HepG2 (cell line): ENCODE measurements around the gene COL25A1. TPM values are rescaled to one million over a fixed set of nuclear protein-coding genes. Genes with fewer than 3 reads are reported as not detected.

Source experiments
- ATAC-seq: fragments of 200-7000 bp; cut with Tn5 transposase; 3 replicates; pipeline ENCODE4 v1.9.1; 2020; ENCODE audit warnings: mild to moderate bottlenecking, moderate library complexity
- BruUV-seq: library from RNA; stranded (reverse); fragments of 400-500 nt; replicated peaks from 2 replicates; lab custom pipeline; 2021; lab: Mats Ljungman, UMichigan
- CTCF ChIA-PET: fragments of 300-600 bp; formaldehyde crosslinking; extraction: SDS; loops from one replicate; lab custom pipeline; 2021; ENCODE audit warnings: low total read pairs, inconsistent platforms, low intra/inter-chr PET ratio; lab: Yijun Ruan, JAX
- POLR2A ChIA-PET: fragments of 350-600 bp; sonication (Branson Sonifier 250); formaldehyde crosslinking; loops from one replicate; lab custom pipeline; 2020; ENCODE audit warnings: antibody characterized with exemption, inconsistent platforms; lab: Yijun Ruan, JAX
- DNase-seq: peaks from one replicate; pipeline ENCODE4 v3.0.0-alpha.2; 2015; ENCODE audit warnings: low spot score
- FAIRE-seq: peaks from 3 replicates; lab custom pipeline; 2011; peaks lifted over from hg19 to GRCh38; lab: Jason Lieb, UNC
- H2AFZ ChIP-seq: one replicate; pipeline ENCODE4 v1.6.1; 2011; ENCODE audit warnings: low read length, inconsistent platforms
- H3K27ac ChIP-seq: fragments of 300-600 bp; 3 replicates; pipeline ENCODE4 v1.8.0; 2011; ENCODE audit warnings: mixed run types, mild to moderate bottlenecking, mixed read lengths, low read length, inconsistent platforms; ENCODE audit not compliant: insufficient read depth; ENCODE audit errors: extremely low read length
- H3K27me3 ChIP-seq, 2 experiments: fragments of 200-600 bp in 1 of 2; 2 replicates in 1 of 2; 3 replicates in 1 of 2; pipeline versions ENCODE4 v1.6.0 to v1.8.0; 2011; ENCODE audit warnings: low read length in 2 of 2, mild to moderate bottlenecking in 2 of 2, moderate library complexity in 2 of 2, inconsistent platforms in 1 of 2; ENCODE audit not compliant: insufficient read depth in 2 of 2, control insufficient read depth in 1 of 2
- H3K36me3 ChIP-seq, 2 experiments: fragments of 200-600 bp in 1 of 2; replicated peaks in 1 of 2; 2 replicates in 1 of 2; 3 replicates in 1 of 2; pipeline versions ENCODE4 v1.5.1 to v1.8.0; 2011; ENCODE audit warnings: low read length in 2 of 2, inconsistent platforms in 1 of 2; ENCODE audit not compliant: insufficient read depth in 2 of 2, control insufficient read depth in 1 of 2
- H3K4me1 ChIP-seq: 2 replicates; pipeline ENCODE4 v1.5.1; 2012; ENCODE audit warnings: low read length, inconsistent platforms; ENCODE audit not compliant: insufficient read depth
- H3K4me2 ChIP-seq: 2 replicates; pipeline ENCODE4 v1.6.0; 2011; ENCODE audit warnings: low read depth, low read length, inconsistent platforms
- H3K4me3 ChIP-seq, 3 experiments: fragments of 200-600 bp in 1 of 3; sonication (generic), shearing (Covaris generic) in 1 of 3; replicated peaks in 1 of 3; 2 replicates each; pipeline ENCODE4 v1.5.1; 2011 to 2016; ENCODE audit warnings: low read length in 3 of 3, inconsistent platforms in 2 of 3, low read depth in 2 of 3, mild to moderate bottlenecking in 2 of 3, control low read depth in 1 of 3, mixed read lengths in 1 of 3; ENCODE audit not compliant: insufficient read depth in 1 of 3
- H3K79me2 ChIP-seq: one replicate; pipeline ENCODE4 v1.6.1; 2011; ENCODE audit warnings: low read length, inconsistent platforms; ENCODE audit not compliant: insufficient read depth
- H3K9ac ChIP-seq: 2 replicates; pipeline ENCODE4 v1.6.0; 2011; ENCODE audit warnings: mild to moderate bottlenecking, low read depth, low read length, inconsistent platforms; ENCODE audit not compliant: insufficient read depth
- H3K9me3 ChIP-seq: 2 replicates; pipeline ENCODE4 v1.5.1; 2012; ENCODE audit warnings: mild to moderate bottlenecking, low read length
- H4K20me1 ChIP-seq: 2 replicates; pipeline ENCODE4 v1.6.0; 2011; ENCODE audit warnings: inconsistent platforms, mild to moderate bottlenecking, low read length, moderate library complexity; ENCODE audit not compliant: insufficient read depth
- ATF4 ChIP-seq, 2 experiments: fragments of 450-650 bp in 1 of 2; sonication (generic) in 1 of 2; formaldehyde crosslinking; IDR thresholded peaks; 2 replicates each; pipeline versions ENCODE4 v1.5.0 to v1.8.0; 2020 to 2022; ENCODE audit warnings: mild to moderate bottlenecking in 1 of 2, missing genetic modification reagents in 1 of 2
- CSRNP1 ChIP-seq: sonication (generic); formaldehyde crosslinking; IDR thresholded peaks from 2 replicates; pipeline ENCODE4 v1.8.1; 2023; ENCODE audit warnings: mild to moderate bottlenecking, missing genetic modification reagents
- EHMT2 ChIP-seq: fragments of 200-600 bp; sonication (generic); IDR thresholded peaks from 2 replicates; pipeline ENCODE4 v1.7.0; 2017; ENCODE audit warnings: antibody characterized with exemption, low read depth, low read length, borderline replicate concordance
- FOXA3 ChIP-seq: IDR thresholded peaks from 2 replicates; pipeline ENCODE4 v1.6.1; 2016; ENCODE audit warnings: missing genetic modification reagents, missing compliant biosample characterization
- FOXK1 ChIP-seq: sonication (generic); formaldehyde crosslinking; IDR thresholded peaks from 2 replicates; pipeline ENCODE4 v1.4.0; 2020; ENCODE audit warnings: low read depth, missing genetic modification reagents, borderline replicate concordance
- HIVEP1 ChIP-seq: sonication (generic); formaldehyde crosslinking; IDR thresholded peaks from 2 replicates; pipeline ENCODE4 v1.4.0; 2020; ENCODE audit warnings: mild to moderate bottlenecking, missing genetic modification reagents
- HNF4A ChIP-seq: sonication (generic); formaldehyde crosslinking; IDR thresholded peaks from 2 replicates; pipeline ENCODE4 v1.4.0; 2020; ENCODE audit warnings: missing genetic modification reagents
- MAF1 ChIP-seq: sonication (generic); formaldehyde crosslinking; IDR thresholded peaks from 2 replicates; pipeline ENCODE4 v1.5.0; 2020; ENCODE audit warnings: missing genetic modification reagents, borderline replicate concordance
- MED1 ChIP-seq: sonication (generic); formaldehyde crosslinking; IDR thresholded peaks from 2 replicates; pipeline ENCODE4 v1.4.0; 2020; ENCODE audit warnings: missing genetic modification reagents
- MEIS2 ChIP-seq: sonication (generic); formaldehyde crosslinking; IDR thresholded peaks from 2 replicates; pipeline ENCODE4 v1.9.0; 2021; ENCODE audit warnings: mild to moderate bottlenecking, missing genetic modification reagents
- MIXL1 ChIP-seq: IDR thresholded peaks from 2 replicates; pipeline ENCODE4 v1.6.1; 2016
- PAX8 ChIP-seq: sonication (generic); formaldehyde crosslinking; IDR thresholded peaks from 2 replicates; pipeline ENCODE4 v1.8.0; 2022; ENCODE audit warnings: mild to moderate bottlenecking, missing genetic modification reagents, borderline replicate concordance
- POLR2A ChIP-seq, 2 experiments: IDR thresholded peaks; 2 replicates each; pipeline ENCODE4 v1.6.1; 2011; ENCODE audit warnings: low read depth in 2 of 2, low read length in 2 of 2, mild to moderate bottlenecking in 1 of 2, moderate library complexity in 1 of 2; ENCODE audit not compliant: insufficient read depth in 1 of 2
- RXRA ChIP-seq: sonication (generic); formaldehyde crosslinking; IDR thresholded peaks from 2 replicates; pipeline ENCODE4 v1.5.1; 2020; ENCODE audit warnings: missing genetic modification reagents
- THYN1 ChIP-seq: sonication (generic); formaldehyde crosslinking; IDR thresholded peaks from 2 replicates; pipeline ENCODE4 v1.8.1; 2023; ENCODE audit warnings: low read depth, mild to moderate bottlenecking, moderate library complexity, missing genetic modification reagents, borderline replicate concordance
- YEATS4 ChIP-seq: sonication (generic); formaldehyde crosslinking; IDR thresholded peaks from 2 replicates; pipeline ENCODE4 v1.4.0; 2020; ENCODE audit warnings: missing genetic modification reagents, borderline replicate concordance
- ZBTB25 ChIP-seq: IDR thresholded peaks from 2 replicates; pipeline ENCODE4 v1.6.1; 2018; ENCODE audit warnings: missing genetic modification reagents
- ZNF121 ChIP-seq: sonication (generic); formaldehyde crosslinking; IDR thresholded peaks from 2 replicates; pipeline ENCODE4 v1.5.0; 2020; ENCODE audit warnings: mild to moderate bottlenecking, missing genetic modification reagents
- ZNF30 ChIP-seq: sonication (generic); formaldehyde crosslinking; IDR thresholded peaks from 2 replicates; pipeline ENCODE4 v1.5.0; 2020; ENCODE audit warnings: mild to moderate bottlenecking, missing genetic modification reagents
- ZNF317 ChIP-seq: sonication (generic); formaldehyde crosslinking; IDR thresholded peaks from 2 replicates; pipeline ENCODE4 v1.5.0; 2020; ENCODE audit warnings: mild to moderate bottlenecking, missing genetic modification reagents
- WGBS: methylation state at CpG from one replicate; pipeline ENCODE4 v1.1.6; 2017; ENCODE audit warnings: low lambda C conversion rate; 5-methylcytosine and 5-hydroxymethylcytosine counted together
- in situ Hi-C: cut with HindIII; loops from 2 replicates; pipeline ENCODE4 v1.10.0; 2017; ENCODE audit warnings: low pct_unique_long_range_greater_than_20kb; ENCODE audit not compliant: extremely low pct_ligation_motif_present
- intact Hi-C: fragments of 100-400 bp; cut with micrococcal nuclease; formaldehyde crosslinking; loops from one replicate; pipeline ENCODE4 v1.10.0; 2022; ENCODE audit not compliant: unreplicated experiment
- polyA plus RNA-seq, 8 experiments: library from polyadenylated mRNA; depleted of rRNA in 3 of 8; stranded (reverse) in 7 of 8; unstranded in 1 of 8; fragments of >200 nt; fragmentation: Illumina TruSeq in 4 of 8; extraction: Trizol in 4 of 8; gene quantifications; 2 replicates each; pipeline versions ENCODE4 v1.2.1 to v1.2.3, GENCODE V29; 2011 to 2016; ENCODE audit warnings: low read depth in 4 of 8, missing spikeins in 1 of 8, mixed read lengths in 1 of 8; ENCODE audit not compliant: insufficient read depth in 1 of 8
- total RNA-seq, 5 experiments: library from RNA; depleted of rRNA; stranded (reverse); fragments of >200 nt; fragmentation: Illumina TruSeq; extraction: Trizol; gene quantifications; 2 replicates each; pipeline ENCODE4 v1.2.3, GENCODE V29; 2016; ENCODE audit warnings: low read depth in 1 of 5

The COL25A1 gene
- total and polyA plus RNA-seq, 2 of the 13 experiments (the other 11 are each of a cell fraction or from before 2014, with no cell fraction given): not detected

DNA sequence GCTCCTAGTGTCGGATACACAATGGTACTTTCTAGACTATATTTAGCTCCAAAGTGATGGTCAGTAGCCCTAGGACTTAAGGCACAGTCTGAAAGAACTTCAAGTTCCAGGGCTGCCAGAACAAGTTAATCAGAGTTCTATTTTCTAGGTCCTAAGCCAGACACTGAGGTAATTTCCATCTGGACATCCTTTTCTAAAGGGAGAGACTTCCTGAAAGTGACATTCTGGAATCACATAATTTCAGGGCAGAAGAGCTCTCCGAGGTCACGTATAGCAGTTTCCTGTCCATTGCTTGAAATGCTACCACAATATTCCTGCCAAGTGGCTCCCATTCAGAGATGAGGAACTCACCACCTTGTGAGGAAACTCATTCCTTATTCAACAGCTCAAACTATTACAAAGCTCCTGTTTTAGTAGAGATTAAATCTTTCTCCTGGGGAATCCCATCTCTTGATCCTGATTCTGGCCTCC is 117.9 kb downstream of the COL25A1 start (continued):
- TF ChIP-seq ATF4 (CRISPR knock-in tag; IDR thresholded peaks at IDR 0.05) (no peak), ZNF317 (no peak), ZBTB25 (CRISPR knock-in tag) (no peak), YEATS4 (no peak)

DNA sequence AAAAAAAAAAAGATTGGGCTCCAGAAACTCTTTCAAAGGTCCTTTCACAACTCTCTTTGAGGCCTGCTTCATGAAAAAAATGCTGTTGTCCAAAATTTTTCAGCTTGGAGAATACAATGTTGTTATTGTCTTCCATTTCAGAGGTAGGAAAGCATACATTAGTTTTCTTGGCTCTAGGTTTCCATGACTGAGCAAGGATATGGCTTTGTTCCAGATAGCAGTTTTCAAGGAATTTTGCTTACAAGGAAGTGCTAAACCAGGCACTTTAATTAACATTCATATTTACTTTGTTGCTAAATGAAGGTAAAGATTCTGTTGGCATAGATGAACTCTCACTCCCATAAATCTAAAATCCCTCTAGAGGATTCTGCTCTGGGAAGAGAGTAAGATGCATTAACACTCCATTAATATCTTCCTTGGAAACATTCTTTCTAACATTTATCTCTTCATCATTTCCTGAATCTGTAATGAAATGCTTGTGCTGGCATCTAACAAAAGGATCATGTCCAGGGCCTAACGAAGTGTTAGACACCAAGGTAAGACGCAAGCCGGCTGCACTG is 118.4 kb downstream of the COL25A1 start:
- ChIA-PET CTCF (no interaction called here), POLR2A (no interaction called here)
- ATAC-seq: no peak
- in situ Hi-C loops: no loop called here
- Histone ChIP-seq H3K4me3 (no peak overlapping the region), H3K79me2 (no peaks in the 10 kb centered on the region), H3K9me3 (no peaks in the 10 kb centered on the region), H2AFZ (no peak overlapping the region), H4K20me1 (no peaks in the 10 kb centered on the region), H3K27ac (no peak overlapping the region), H3K27me3 (no peaks in the 10 kb centered on the region), H3K4me1 (no peaks in the 10 kb centered on the region), H3K9ac (no peak overlapping the region), H3K36me3 (no peaks in the 10 kb centered on the region), H3K4me2 (no peak overlapping the region)
- 17% methylated on average over 3 of the region's 3 CpGs for WGBS
- no peak for TF ChIP-seq CSRNP1 (CRISPR knock-in tag)
- TF ChIP-seq PAX8 (CRISPR knock-in tag): no peak
- no peak for TF ChIP-seq RXRA
- TF ChIP-seq EHMT2: no peak
- TF ChIP-seq MEIS2: no peak
- TF ChIP-seq ZNF121 (CRISPR knock-in tag): no peak
- TF ChIP-seq HNF4A: no peak
- no peak for TF ChIP-seq MED1
- no peak for TF ChIP-seq ZNF30 (CRISPR knock-in tag)
- TF ChIP-seq MAF1 (CRISPR knock-in tag): no peak
- TF ChIP-seq THYN1 (CRISPR knock-in tag): no peak
- TF ChIP-seq MIXL1: no peak
- TF ChIP-seq FOXK1 (CRISPR knock-in tag): no peak
- TF ChIP-seq POLR2A (IDR thresholded peaks at IDR 0.05; ENCODE audit: insufficient read depth in 1 of 2, low read depth in 2 of 2, low read length in 2 of 2): no peak
- no peak for TF ChIP-seq HIVEP1 (CRISPR knock-in tag)
- no peak for TF ChIP-seq FOXA3 (CRISPR knock-in tag)
- no peak for TF ChIP-seq ATF4 (CRISPR knock-in tag; IDR thresholded peaks at IDR 0.05)
- FAIRE-seq: no peak
- BruUV-seq: no TSS peak
- intact Hi-C loops: no loop called here
- DNase-seq: no peak
